ENCODE measurements around the gene PROX1. TPM values are rescaled to one million over a fixed set of nuclear protein-coding genes. Genes with fewer than 3 reads are reported as not detected.

Gene PROX1, protein sequence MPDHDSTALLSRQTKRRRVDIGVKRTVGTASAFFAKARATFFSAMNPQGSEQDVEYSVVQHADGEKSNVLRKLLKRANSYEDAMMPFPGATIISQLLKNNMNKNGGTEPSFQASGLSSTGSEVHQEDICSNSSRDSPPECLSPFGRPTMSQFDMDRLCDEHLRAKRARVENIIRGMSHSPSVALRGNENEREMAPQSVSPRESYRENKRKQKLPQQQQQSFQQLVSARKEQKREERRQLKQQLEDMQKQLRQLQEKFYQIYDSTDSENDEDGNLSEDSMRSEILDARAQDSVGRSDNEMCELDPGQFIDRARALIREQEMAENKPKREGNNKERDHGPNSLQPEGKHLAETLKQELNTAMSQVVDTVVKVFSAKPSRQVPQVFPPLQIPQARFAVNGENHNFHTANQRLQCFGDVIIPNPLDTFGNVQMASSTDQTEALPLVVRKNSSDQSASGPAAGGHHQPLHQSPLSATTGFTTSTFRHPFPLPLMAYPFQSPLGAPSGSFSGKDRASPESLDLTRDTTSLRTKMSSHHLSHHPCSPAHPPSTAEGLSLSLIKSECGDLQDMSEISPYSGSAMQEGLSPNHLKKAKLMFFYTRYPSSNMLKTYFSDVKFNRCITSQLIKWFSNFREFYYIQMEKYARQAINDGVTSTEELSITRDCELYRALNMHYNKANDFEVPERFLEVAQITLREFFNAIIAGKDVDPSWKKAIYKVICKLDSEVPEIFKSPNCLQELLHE
- total RNA-seq = 0.31 TPM

DNA sequence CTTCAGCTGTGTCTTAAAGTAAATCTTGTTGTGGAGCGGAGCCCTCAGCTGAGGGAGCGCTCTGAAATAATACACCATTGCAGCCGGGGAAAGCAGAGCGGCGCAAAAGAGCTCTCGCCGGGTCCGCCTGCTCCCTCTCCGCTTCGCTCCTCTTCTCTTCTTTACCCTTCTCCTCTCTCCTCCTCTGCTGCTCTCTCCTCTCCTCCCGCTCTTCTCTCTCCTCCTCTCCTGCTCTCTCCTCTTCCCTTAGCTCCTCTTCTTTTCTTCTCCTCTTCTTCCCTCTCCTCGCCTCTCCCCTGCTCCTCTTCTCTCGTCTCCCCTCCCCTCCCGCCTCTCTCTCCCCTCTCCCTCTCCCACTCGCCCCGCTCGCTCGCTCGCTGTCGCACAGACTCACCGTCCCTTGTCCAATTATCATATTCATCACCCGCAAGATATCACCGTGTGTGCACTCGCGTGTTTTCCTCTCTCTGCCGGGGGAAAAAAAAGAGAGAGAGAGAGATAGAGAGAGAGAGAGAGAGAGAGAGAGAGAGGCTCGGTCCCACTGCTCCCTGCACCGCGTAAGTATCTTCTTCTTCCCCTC is at the start of gene PROX1:
Gene PROX1, plus strand, starts transcription at position 47 of the 580 bp plus-strand sequence. CDS start 8,563 bp downstream, outside the sequence.
- Histone ChIP-seq H3K4me1 (ENCODE audit: insufficient read depth, low read length) (peaks cover 20% of the 10 kb centered on the region), H3K27me3 (ENCODE audit: insufficient read depth, low read length) (peaks cover 77% of the 10 kb centered on the region), H3K9me3 (ENCODE audit: low read depth, low read length) (no peaks in the 10 kb centered on the region), H3K4me3 (ENCODE audit: low read length) (peak within 1 kb of the TSS; percentile 17)

DNA sequence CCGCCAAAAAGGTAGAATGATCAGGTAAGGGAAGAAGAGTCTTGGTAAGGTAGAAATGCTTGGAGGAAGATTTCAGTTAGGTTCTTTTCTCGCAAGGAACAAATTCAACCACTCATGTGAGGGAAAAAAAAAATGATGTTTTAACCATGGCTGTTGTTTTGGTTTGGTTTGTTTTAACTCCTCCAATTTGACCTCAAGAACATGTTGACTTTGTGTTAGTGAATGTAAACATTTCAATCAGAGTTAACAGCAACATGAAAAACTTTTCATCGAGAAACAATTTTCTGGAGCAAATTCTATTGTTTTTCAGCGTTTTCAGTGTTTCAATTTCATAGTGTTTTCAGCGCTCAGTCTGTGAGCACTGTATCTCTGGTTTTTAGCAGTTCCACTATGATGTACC is 49.0 kb upstream of the PROX1 start:
- H3K9me3 ChIP-seq (ENCODE audit: low read depth, low read length) = no peaks in the 10 kb centered on the region
- H3K27me3 ChIP-seq (ENCODE audit: insufficient read depth, low read length) = no peaks in the 10 kb centered on the region
- H3K4me1 ChIP-seq (ENCODE audit: insufficient read depth, low read length) = no peaks in the 10 kb centered on the region
- H3K4me3 ChIP-seq (ENCODE audit: low read length) = no peak overlapping the region

DNA sequence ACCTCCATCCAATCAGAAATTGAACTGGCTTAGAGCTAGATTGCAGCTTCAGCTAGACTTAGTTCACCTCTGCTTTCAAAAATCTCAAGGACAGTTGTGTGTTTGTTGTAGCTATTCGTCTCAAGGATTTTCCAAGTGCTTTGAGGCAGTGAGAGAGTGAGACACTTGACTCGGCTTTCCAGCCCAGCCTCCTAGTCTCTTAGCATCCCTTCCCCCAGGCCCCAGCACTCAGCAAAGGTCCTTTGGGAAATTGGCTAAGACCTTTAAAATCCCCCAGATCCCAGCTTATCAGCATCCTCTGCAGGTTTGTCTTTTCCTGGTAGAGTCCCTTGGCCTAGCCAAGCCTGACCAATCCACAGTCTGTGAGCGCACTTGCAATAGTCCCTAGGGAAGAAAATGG is 47.9 kb upstream of the PROX1 start:
- Histone ChIP-seq H3K27me3 (ENCODE audit: insufficient read depth, low read length) (no peaks in the 10 kb centered on the region), H3K4me1 (ENCODE audit: insufficient read depth, low read length) (no peaks in the 10 kb centered on the region)

DNA sequence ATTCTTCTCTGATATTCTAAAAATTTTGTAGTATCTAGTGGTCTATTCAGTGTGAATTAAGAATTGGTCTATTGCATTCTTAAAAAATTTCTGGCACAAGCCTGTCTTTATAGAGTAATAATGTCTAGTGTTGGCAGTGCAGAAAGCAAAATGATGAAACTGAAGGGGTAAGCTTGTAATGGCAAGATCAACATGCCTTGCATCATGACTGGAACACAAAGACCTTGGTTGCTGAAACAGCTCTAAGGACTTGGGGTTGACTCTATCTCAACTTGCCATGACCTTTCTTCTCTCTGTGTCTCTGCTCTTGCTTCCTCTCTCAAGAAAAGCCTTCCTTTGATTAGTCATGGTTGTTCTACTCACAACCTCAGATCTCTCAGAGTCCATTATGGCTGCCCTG is 46.8 kb upstream of the PROX1 start:
- H3K4me1 ChIP-seq (ENCODE audit: insufficient read depth, low read length) = no peaks in the 10 kb centered on the region
- H3K4me3 ChIP-seq (ENCODE audit: low read length) = no peak overlapping the region

More for the DNA sequence above, 47.9 kb upstream of the PROX1 start:
- Histone ChIP-seq H3K4me3 (ENCODE audit: low read length) (no peak overlapping the region), H3K9me3 (ENCODE audit: low read depth, low read length) (no peaks in the 10 kb centered on the region)

DNA sequence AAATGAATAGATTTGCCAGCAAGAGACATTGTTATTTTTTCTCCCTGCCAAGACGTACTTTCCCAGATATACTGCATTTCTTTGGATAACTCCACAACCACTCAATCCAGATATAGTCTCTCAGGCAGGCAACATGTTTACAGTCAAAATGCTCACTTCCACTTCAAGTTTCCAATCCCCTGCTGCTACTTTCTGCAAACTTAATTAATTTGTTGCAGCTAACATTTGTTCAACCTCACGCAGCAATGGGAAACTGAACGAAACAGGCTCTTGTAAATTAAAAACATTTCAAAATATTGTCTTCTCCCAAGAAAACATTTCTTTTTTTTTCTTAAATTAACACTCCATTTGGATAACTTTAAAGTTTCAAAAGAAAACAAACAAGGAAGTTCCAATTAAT is 45.7 kb upstream of the PROX1 start:
- Histone ChIP-seq H3K4me1 (ENCODE audit: insufficient read depth, low read length) (no peaks in the 10 kb centered on the region), H3K9me3 (ENCODE audit: low read depth, low read length) (no peaks in the 10 kb centered on the region), H3K4me3 (ENCODE audit: low read length) (no peak overlapping the region), H3K27me3 (ENCODE audit: insufficient read depth, low read length) (no peaks in the 10 kb centered on the region)

More for the DNA sequence above, 46.8 kb upstream of the PROX1 start:
- H3K27me3 ChIP-seq (ENCODE audit: insufficient read depth, low read length) = no peaks in the 10 kb centered on the region
- no peaks in the 10 kb centered on the region for H3K9me3 ChIP-seq (ENCODE audit: low read depth, low read length)

DNA sequence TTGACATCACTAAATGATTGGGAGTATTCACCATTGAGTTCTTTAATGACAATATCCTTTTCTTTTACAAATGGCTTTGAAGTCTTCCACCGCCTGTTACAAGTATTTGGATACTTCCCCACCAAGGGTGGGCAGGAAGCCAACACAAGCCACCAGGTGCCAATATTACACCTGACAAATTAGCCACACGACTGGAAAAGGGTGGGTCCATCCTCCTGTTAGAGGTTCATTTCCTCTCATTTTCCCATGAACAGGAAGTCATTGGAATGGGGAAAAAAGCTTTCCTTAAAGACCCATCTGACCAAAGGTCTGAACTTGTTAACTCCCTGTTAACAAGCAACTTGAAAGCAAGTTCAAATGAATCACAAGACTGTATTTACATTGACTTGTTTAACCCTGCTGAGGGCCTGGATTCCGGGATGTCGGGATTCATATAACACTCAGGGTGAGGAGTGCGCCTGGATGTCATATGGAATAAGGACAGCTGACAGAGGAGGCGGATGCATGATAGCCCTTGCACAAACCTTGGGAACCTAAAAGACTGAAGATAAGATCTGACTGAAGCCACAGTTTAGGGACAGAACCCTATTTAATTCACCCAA is 40.5 kb upstream of the PROX1 start:
- Histone ChIP-seq H3K9me3 (ENCODE audit: low read depth, low read length) (no peaks in the 10 kb centered on the region), H3K4me3 (ENCODE audit: low read length) (no peak overlapping the region), H3K4me1 (ENCODE audit: insufficient read depth, low read length) (no peaks in the 10 kb centered on the region), H3K27me3 (ENCODE audit: insufficient read depth, low read length) (no peaks in the 10 kb centered on the region)

DNA sequence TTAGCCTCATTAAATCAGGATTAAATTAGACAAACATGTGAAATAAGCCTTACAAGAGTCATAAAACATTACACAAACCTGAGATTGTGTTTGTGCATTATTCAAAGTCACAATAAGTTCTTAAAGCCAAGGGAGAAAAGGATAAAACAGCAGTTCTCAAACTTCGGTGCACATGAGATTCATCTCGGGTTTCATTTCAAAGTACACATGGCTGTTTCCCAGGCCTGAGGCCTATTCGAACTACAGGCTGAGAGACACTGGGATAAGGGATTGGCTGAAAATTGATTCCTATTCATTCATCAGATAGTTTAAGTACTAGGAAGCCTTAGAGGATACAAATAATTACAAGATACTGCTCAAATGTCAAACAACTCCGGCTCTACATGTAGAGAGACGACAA is 35.9 kb upstream of the PROX1 start:
- H3K27me3 ChIP-seq (ENCODE audit: insufficient read depth, low read length) = no peaks in the 10 kb centered on the region
- H3K4me3 ChIP-seq (ENCODE audit: low read length) = no peak overlapping the region
- H3K9me3 ChIP-seq (ENCODE audit: low read depth, low read length) = no peaks in the 10 kb centered on the region
- no peaks in the 10 kb centered on the region for H3K4me1 ChIP-seq (ENCODE audit: insufficient read depth, low read length)

DNA sequence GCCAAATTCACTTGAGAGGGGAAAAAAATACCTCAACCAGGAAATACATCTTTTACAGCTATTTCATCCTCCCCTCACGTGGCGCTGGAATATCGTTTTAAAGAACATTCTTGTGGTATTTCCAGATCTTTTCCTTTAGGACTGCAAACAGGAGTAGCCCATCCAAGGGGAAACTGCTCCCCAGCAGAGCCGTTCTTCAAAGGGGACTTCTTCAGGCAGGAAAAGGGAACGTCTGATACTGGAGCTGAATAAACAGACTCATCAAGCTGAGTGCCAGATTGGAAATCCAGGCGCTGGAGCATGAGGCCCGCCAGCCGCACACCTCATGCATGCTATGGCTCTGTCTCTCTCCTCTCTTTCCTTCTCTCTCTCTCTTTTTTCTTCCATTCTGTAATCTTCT is 34.0 kb upstream of the PROX1 start:
- no peak overlapping the region for H3K4me3 ChIP-seq (ENCODE audit: low read length)
- H3K27me3 ChIP-seq (ENCODE audit: insufficient read depth, low read length) = no peaks in the 10 kb centered on the region
- no peaks in the 10 kb centered on the region for H3K9me3 ChIP-seq (ENCODE audit: low read depth, low read length)
- no peaks in the 10 kb centered on the region for H3K4me1 ChIP-seq (ENCODE audit: insufficient read depth, low read length)

DNA sequence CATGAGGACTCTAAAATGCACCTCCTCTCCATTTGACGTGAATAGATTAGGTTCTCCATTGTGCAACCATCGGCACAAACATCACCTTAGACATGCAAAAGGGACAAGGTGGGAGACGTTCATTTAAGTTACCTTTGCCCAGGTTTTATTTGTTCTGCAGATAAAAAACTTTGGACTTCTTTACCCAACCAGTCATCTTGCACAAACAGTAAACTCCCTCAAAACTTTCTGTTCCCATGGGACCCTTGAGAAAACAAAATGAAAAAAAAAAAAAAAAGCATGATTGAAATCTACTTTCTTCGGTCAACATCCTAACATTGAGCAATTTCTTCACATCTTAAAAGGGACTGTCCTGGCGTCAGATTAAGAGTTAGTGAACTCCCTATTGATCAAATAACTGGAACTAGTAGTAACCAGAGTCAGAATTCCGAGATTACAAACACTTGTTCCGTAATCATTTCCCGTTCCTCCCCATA is 31.4 kb upstream of the PROX1 start:
- Histone ChIP-seq H3K4me1 (ENCODE audit: insufficient read depth, low read length) (no peaks in the 10 kb centered on the region), H3K27me3 (ENCODE audit: insufficient read depth, low read length) (no peaks in the 10 kb centered on the region), H3K4me3 (ENCODE audit: low read length) (no peak overlapping the region), H3K9me3 (ENCODE audit: low read depth, low read length) (no peaks in the 10 kb centered on the region)

DNA sequence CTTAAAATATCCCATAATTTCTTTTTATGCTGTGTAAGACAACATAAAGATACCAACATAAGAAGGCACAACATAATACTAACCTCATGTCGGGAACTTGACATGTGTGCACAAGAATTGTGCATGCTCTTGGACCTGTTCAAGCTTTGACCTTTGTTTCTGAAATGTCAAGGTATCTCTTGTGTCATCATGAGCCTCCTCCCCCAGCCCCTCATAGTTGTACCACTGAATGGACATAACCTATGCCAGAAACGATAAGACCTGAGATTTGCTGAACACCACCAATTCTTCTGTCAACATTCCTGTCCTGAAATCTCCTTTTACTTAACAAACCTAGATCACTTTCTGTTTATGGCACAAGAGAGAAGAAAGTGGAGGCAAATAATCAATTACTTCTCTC is 29.4 kb upstream of the PROX1 start:
- no peaks in the 10 kb centered on the region for H3K27me3 ChIP-seq (ENCODE audit: insufficient read depth, low read length)
- no peaks in the 10 kb centered on the region for H3K9me3 ChIP-seq (ENCODE audit: low read depth, low read length)
- no peak overlapping the region for H3K4me3 ChIP-seq (ENCODE audit: low read length)
- H3K4me1 ChIP-seq (ENCODE audit: insufficient read depth, low read length) = no peaks in the 10 kb centered on the region

DNA sequence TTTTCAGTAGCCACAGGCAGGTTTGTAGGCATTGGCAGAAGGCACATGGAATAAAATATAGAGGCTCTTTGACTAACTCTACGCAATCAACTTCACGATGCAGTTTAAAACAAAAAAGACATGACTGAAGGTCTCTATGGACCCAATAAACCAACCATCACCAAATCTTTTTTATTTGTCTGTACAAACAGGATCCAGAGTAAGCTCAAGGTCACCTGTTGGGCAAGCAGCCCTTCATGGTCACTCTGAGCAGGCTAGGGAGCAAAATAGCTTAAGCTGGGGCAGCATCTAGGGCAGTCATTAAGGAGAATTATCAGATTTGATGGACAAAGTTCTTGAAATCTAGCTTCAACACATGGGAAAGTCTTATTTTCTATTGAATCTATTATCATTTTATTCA is 26.8 kb upstream of the PROX1 start:
- Histone ChIP-seq H3K9me3 (ENCODE audit: low read depth, low read length) (no peaks in the 10 kb centered on the region), H3K27me3 (ENCODE audit: insufficient read depth, low read length) (no peaks in the 10 kb centered on the region), H3K4me3 (ENCODE audit: low read length) (no peak overlapping the region), H3K4me1 (ENCODE audit: insufficient read depth, low read length) (no peaks in the 10 kb centered on the region)

DNA sequence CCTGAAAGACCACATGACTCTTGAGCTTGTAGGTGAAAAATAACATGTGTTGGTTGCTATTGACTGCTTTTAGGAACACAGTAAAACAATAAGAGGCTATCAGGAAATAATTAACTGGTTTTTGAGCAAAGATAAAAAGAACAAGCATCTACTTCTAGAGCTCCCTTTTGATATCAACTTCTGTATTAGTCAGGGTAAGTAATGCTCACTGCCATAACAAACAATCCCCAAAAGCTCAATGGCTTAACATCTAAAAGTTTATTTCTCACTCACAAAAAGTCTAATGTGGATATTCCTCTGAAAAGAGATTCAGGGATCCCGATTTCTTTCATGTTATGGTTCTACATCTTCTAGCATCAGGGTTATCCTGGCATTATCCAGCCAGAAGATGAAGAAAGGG is 25.3 kb upstream of the PROX1 start:
- H3K4me3 ChIP-seq (ENCODE audit: low read length) = no peak overlapping the region
- no peaks in the 10 kb centered on the region for H3K4me1 ChIP-seq (ENCODE audit: insufficient read depth, low read length)
- no peaks in the 10 kb centered on the region for H3K9me3 ChIP-seq (ENCODE audit: low read depth, low read length)
- H3K27me3 ChIP-seq (ENCODE audit: insufficient read depth, low read length) = no peaks in the 10 kb centered on the region

DNA sequence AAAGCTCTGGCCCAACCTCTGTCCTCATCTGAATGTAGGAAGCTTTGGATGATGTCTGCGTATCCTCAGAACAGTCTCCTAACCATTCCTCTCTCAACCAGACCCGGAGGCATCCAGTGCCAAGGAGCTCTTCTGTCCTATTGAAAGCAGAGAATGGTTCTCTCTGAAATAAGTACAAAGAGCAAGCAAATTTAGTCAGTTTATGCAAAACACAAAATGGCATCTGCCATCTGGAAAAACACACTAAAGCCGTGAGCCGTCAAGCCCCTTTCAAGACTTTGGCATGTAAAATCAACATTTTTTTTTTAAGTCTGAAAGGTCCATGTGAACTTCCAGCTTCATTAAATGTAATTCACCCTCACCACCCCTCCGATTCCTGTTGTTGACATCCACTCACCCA is 21.7 kb upstream of the PROX1 start:
- no peaks in the 10 kb centered on the region for H3K9me3 ChIP-seq (ENCODE audit: low read depth, low read length)
- H3K27me3 ChIP-seq (ENCODE audit: insufficient read depth, low read length) = no peaks in the 10 kb centered on the region

DNA sequence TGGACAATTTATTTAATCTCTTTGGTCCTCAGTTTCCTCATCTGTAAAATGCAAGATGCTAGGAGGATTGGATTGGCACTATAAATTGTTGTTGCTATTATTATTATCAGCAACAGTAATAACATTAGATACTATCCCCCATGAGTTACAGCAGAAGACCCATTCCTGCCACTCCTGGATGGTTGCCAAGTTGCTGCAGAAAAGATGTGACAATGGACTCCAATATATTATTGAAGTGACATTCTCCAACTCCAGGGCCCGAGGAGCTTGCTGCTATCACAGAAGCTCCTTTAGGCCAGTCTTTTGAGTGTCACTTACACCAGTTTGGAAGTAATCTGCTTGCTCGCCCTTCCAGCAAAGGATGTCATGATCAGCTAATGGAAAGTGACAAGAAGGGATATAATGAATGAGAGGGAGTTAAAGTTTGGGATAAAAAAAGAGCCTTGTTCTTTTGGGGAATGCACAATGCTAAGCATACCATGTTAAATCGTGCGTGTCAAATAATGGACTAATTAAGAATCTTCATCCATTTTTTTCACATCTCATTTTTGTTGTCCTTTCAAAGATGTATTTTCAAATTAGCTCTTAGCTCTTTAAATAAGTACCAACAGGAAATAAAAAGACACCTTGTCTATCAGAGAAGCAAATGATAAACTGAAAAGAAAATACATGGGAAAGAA is 19.5 kb upstream of the PROX1 start:
- Histone ChIP-seq H3K4me3 (ENCODE audit: low read length) (no peak overlapping the region), H3K9me3 (ENCODE audit: low read depth, low read length) (no peaks in the 10 kb centered on the region), H3K4me1 (ENCODE audit: insufficient read depth, low read length) (no peaks in the 10 kb centered on the region), H3K27me3 (ENCODE audit: insufficient read depth, low read length) (no peaks in the 10 kb centered on the region)

More for the DNA sequence above, 21.7 kb upstream of the PROX1 start:
- Histone ChIP-seq H3K4me3 (ENCODE audit: low read length) (no peak overlapping the region), H3K4me1 (ENCODE audit: insufficient read depth, low read length) (no peaks in the 10 kb centered on the region)
